Peyer's patch (tissue), 4 donors: ENCODE data around the gene ADAMTS16.

ENCODE experiments used
- POLR2A ChIP-seq, 2 donors: fragments of 450-650 bp; IDR thresholded peaks; one replicate each; pipeline ENCODE4 v1.5.1; 2017; ENCODE audit warnings: antibody characterized with exemption in 2 of 2, mild to moderate bottlenecking in 2 of 2, moderate library complexity in 2 of 2
- TF ChIP-seq, protein P1 (sequence below), 6 experiments: fragments of 450-650 bp in 4 of 6; fragments of 200-600 bp in 2 of 6; sonication (generic) in 1 of 6; IDR thresholded peaks; one replicate each; pipeline ENCODE4 v1.5.1; 2017 to 2019; ENCODE audit warnings: antibody characterized with exemption in 6 of 6, mild to moderate bottlenecking in 3 of 6, moderate library complexity in 1 of 6

DNA sequence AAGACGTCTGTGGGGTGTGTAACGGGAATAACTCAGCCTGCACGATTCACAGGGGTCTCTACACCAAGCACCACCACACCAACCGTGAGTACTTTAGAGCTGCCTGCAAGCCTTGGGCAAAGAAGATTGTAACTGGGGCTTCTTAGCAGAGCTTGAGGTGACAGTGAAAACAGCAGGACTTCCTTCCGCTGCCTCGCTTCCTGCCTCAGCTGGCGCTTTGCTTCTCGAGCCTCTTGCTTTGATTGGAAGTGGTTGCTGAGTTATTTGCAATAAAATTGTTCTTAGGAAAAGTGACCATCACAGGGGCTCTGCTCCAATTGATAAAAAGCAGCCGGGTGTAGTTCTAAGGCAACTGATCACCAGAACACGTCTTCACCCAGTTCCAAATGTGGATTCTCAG is 99.1 kb downstream of the ADAMTS16 start:
- no peak for TF ChIP-seq POLR2A (IDR thresholded peaks at IDR 0.05)
- TF ChIP-seq, protein P1, sequence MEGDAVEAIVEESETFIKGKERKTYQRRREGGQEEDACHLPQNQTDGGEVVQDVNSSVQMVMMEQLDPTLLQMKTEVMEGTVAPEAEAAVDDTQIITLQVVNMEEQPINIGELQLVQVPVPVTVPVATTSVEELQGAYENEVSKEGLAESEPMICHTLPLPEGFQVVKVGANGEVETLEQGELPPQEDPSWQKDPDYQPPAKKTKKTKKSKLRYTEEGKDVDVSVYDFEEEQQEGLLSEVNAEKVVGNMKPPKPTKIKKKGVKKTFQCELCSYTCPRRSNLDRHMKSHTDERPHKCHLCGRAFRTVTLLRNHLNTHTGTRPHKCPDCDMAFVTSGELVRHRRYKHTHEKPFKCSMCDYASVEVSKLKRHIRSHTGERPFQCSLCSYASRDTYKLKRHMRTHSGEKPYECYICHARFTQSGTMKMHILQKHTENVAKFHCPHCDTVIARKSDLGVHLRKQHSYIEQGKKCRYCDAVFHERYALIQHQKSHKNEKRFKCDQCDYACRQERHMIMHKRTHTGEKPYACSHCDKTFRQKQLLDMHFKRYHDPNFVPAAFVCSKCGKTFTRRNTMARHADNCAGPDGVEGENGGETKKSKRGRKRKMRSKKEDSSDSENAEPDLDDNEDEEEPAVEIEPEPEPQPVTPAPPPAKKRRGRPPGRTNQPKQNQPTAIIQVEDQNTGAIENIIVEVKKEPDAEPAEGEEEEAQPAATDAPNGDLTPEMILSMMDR (IDR thresholded peaks at IDR 0.05), result no peak
